ENCODE results near the gene HUS1.

Gene HUS1

DNA sequence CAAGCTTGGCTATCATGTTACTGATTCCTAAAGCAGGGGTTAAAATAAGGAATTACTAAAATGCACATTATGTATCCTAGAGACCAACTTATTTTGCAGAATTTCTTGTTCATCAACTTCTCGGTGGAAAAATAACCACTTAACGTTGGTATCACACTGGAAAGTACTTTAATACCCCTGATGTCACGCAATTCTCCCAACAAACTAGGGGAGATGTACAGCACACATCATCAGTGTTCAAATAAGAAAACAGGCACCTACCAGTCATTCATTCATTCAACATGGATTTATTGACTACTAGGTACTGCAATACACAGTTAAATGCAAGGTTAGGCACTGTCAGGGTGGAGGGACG, 648 bp downstream of the HUS1 start:
- no peak for DNase-seq

DNA sequence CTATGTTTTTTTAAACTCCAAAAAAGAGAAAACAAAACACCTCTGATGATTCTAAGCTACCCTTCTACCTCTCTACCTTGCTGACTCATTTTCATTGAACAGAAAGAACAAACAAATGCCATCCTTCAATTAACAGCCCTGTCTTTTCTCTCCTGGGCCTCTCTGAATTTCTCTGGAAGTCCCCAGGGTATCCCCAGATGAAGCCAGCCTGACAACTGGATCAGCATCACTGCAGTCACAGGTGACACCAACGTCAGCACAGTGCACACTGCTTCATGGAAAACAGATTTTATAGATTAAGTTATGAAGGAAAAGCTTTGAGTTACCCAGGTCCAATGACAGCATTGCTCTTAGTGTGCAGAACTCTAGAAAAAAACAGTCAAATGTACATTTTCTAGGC, 5.7 kb downstream of the HUS1 start:
- no peak for DNase-seq

GRCh38 chr7:47970761-47971160, 8.7 kb downstream of the HUS1 start:
- DNase-seq = no peak

- peak; percentile 3 for DNase-seq
Measured at GRCh38 chr7:47968847-47969774, 10.3 kb downstream of the HUS1 start.

GRCh38 chr7:47967708-47968107, 11.7 kb downstream of the HUS1 start:
- no peak for DNase-seq

GRCh38 chr7:47967123-47967522, 12.3 kb downstream of the HUS1 start:
- DNase-seq = no peak

DNA sequence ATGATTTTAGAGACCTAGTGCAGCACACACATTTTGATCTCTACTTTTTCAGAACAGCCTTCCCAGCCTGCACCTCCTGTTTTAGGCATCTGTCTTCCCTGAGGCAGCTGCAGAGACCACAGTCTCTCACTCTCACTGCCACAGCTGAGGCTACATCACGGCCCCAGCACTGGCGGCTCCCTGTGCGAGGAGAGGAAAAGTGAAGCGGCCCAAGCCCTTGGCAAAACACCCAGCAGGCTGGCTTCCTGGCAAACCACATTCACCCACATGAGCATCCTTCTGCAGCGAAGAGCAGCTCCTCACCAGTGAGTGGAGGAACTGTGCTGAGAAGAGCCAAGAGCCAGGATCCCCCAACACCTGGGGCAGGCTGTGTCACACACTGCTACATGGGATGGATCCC, 14.0 kb downstream of the HUS1 start:
- no peak for DNase-seq

- no peak for DNase-seq
Measured at GRCh38 chr7:47962262-47962661, 17.2 kb downstream of the HUS1 start.

DNA sequence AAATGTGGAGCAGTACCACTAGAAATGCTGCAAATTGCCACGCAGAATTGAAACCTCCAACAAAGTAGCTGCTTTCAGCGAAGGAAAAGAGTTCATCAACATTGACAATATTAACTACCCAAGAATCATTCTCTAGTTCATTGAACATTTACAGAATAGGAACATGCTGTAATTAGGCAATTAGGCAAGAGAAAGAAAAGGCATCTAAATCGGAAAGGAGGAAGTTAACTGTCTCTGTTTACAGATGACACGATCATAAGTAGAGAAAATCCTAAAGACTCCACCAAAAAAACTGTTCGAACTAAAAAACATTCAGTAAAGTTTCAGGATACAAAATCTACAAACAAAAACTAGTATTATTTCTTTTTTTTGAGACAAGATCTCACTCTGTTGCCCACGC, 22.3 kb downstream of the HUS1 start:
- DNase-seq = no peak

DNA sequence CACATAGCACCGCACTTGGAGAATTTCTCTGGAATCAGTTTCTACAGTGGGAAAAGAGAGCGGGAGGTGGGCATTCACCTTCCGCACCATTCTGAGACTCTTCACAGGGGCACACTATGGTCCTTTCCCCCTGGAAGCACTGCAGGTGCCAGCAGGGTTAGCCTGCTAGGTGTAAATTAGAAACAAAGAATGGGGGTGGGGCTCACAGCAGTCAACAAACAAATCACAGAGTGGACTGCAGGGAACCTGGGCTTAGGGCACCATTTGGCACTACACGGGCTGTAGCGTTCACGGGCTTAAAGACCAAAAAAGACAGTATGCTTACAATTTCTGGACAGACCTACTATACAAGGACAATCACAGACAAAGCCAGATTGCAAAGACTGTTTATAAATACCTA, 23.2 kb downstream of the HUS1 start:
- no peak for DNase-seq

- no peak for DNase-seq
Measured at GRCh38 chr7:47954231-47954911, 25.0 kb downstream of the HUS1 start.

- DNase-seq = no peak
Measured at GRCh38 chr7:47953822-47954221, 25.6 kb downstream of the HUS1 start.

DNA sequence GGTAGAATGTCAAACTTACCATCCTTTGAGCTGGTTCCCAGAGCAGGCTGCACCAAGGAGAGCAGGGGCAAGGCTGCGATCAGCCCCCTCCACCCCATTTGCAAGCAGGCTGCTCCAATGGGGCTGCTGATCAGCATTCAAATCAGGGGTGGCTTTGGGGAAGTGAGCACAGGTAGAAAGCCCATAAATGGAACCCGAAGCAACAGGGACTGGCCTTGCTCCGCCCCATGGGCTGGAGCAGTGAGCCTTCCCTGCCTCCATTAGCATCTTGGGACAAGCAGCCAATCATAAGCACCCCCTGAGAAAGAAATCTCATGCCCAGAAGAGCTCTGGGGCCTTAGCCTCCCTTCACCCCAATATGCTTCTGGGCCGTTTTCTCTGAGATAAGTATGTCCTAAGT, 27.2 kb downstream of the HUS1 start:
- DNase-seq = no peak

- DNase-seq = no peak
Measured at GRCh38 chr7:47951374-47951773, 28.0 kb downstream of the HUS1 start.

DNA sequence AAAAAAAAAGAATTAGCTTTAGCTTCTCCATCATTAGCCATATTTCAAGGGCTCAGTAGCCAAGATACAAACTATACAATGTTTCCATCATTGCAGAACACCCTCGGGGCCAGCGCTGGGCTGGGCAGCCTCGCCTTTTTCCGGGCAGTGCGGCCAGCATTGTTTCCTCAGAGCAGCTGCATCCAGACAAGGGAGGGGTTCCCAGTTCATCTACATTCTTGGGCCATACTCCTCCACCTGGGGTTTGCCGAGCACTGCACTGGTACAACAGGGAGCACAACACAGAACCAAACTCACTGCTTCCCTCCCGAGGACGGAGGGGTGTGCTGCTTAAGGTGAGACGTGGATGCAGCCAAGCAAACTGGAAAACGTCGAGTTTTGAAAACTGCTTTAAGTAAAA, 28.7 kb downstream of the HUS1 start:
- DNase-seq = no peak

DNA sequence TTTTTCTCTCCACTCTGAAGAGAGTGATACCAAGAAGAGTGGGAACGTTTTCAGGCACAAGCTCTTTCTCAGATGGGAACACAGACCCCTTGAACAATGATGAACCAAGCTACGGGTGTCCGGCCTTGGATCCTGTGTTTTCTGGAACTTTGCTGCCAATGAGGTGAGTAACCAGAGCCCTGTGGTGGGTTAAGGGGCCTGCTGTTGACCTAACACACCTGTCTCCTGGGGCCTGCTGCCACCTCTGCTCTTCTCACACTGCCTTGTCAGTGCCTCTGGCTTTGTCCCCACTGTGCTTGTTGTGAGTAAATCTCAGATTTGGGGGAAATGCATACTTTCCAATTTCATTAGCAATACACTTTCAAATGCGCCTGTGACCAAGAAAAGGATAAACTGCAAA, 29.7 kb downstream of the HUS1 start:
- DNase-seq = no peak

DNA sequence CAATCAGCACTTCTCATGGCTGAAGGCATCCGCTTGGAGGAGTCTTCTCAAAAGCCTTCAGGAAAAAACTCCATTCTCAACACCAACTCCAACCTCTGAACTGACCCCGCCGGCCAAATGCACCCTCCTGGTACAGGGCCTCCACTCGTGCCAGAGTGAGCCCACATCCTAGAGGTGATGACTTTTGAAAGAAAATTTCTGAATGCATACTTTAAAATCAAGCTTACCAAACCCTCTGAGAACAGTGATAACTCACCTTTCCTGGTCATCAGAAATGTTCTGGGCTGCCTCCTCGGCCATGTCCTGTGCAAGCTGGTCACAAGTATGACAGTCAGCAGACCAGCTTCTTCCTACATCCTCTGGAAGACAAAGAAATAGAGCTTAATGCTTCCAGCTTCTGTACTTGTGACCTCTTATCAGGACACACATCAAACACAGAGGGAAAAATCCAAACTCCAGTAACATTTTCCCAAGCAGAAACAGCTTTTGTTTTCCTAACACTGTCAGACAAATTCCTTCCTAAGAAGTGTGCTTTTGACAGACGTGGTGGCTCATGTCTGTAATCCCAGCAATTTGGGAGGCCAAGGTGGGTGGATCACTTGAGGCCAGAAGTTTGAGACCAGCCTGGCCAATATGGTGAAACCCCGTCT, 31.1 kb downstream of the HUS1 start, which contains the start of gene PKD1L1:
PKD1L1 (minus strand) TSS at position 326 of the 650 bp plus-strand sequence; CDS start at position 300, 26 bp downstream.
- DNase-seq = no peak

DNA sequence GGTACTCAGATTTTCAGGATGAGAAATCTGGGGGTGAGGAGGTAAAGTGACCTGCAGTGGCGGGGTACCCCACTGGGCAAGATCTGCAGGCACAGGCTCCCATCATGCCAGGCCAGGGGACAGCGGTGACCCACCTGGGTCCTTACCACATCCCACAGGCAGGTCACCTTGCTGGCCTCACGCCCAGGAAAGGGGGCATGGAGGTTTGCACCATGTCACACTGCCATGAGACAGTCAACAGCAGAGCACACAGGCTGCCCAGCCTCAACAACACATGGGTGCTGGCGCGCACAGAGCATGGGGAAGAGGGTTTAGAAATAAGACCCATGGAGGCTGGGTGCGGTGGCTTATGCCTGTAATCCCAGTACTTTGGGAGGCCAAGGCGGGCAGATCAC, 32.1 kb downstream of the HUS1 start:
- no peak for DNase-seq

DNA sequence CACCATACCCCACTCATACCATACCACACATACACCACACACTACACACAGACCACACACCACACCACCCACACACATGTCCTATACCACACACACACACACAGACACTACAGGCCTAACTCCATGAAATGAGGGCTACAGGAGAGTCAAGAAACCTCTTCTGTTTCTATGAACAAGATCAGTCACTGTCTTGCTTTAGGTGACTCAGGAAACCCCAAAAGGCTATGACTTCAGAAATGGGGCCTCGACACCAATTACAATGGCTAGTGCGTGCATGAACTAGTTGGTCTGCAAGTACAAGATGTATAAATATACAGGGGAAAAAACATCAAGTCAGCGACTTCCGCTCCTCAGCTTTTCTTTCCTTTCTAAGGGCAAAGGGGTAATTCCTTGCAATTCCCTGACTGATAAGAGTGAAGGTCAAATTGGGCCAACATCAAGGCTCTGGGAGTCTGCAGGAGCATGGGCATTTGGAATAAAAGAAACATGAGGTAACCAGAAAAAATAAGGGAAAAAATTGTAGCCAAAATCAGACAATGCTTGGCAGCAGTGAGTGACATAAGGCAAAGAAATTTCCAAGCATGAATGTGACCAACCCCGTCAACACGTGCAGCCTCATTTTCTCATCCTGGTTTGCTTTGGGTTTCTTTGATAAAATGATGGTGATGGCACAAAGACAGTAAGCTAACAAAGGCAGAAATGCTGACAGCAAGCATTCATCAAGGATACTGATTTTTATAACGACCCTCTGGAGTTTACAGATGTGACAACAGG, 32.6 kb downstream of the HUS1 start:
- no peak for DNase-seq

GRCh38 chr7:47945261-47946015, 34.0 kb downstream of the HUS1 start:
- DNase-seq = peak; percentile 18

DNA sequence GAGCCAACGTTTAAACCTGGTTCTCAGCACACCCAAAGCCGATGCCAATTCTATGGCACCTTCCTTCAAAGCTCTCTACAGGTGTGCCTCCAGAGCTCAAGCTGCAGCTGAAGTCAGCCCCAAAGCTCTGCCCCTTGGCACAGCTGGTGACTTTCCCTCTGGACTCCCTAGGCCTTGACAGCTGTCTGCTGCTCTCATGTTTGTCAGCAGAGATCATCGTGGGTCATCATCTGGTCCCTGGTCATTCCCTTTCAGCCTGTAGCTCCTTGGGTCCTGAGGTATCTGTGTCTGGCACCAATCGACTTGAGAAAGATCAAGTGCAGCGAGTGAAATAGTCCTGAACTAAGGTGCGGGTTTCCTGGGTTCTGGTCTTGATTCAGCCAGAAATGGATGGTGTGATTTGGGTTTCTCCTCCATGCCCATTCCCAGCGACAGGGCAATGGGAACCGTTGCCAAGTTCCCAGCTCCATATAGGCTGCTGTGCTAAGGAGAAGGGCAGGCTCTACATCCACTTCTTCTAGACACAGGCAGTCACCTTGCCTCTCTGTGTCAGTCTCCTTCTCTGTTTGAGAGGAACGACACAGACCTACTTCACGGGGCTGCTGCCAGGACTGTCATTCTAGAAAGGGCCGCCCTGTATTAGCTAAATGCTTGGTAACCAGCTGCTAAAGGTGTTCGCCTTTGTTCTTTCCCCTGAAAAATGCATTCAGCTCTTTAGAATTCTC, 34.7 kb downstream of the HUS1 start:
- no peak for DNase-seq
